IgD-negative memory B cell (primary cell): ENCODE measurements around the gene WNT16. TPM values are rescaled to one million over a fixed set of nuclear protein-coding genes. Genes with fewer than 3 reads are reported as not detected.

Experiments
- H3K27ac Mint-ChIP-seq, 3 donors: one replicate each; pipeline ENCODE4 v1.8.0; 2020 to 2022; ENCODE audit warnings: mild to moderate bottlenecking in 3 of 3, mixed read lengths in 3 of 3, moderate library complexity in 1 of 3
- H3K27me3 Mint-ChIP-seq: one replicate; pipeline ENCODE4 v1.8.0; 2021; ENCODE audit warnings: mixed read lengths
- H3K36me3 Mint-ChIP-seq: one replicate; pipeline ENCODE4 v1.8.0; 2020; ENCODE audit warnings: mild to moderate bottlenecking, mixed read lengths
- H3K4me1 Mint-ChIP-seq, 3 donors: one replicate each; pipeline ENCODE4 v1.8.0; 2020 to 2022; ENCODE audit warnings: mixed read lengths in 3 of 3, mild to moderate bottlenecking in 1 of 3
- H3K4me3 Mint-ChIP-seq, 4 donors: one replicate each; pipeline ENCODE4 v1.8.0; 2020 to 2022; ENCODE audit warnings: mild to moderate bottlenecking in 4 of 4, mixed read lengths in 4 of 4, moderate library complexity in 3 of 4
- H3K9me3 Mint-ChIP-seq, 3 donors: one replicate each; pipeline ENCODE4 v1.8.0; 2020 to 2021; ENCODE audit warnings: mixed read lengths in 3 of 3, mild to moderate bottlenecking in 1 of 3
- polyA plus RNA-seq: library from polyadenylated mRNA; unstranded; fragments of 300-500 nt; fragmentation: Illumina TruSeq; gene quantifications from one replicate; pipeline ENCODE4 v1.2.3, GENCODE V29; 2021

Gene WNT16
- polyA plus RNA-seq, 1 donor from 2014 or later = 5.9 TPM

GRCh38 chr7:121323515-121324302 is 5.1 kb upstream of the WNT16 start:
- Mint-ChIP-seq H3K27ac (no peak overlapping the region), H3K4me3 (no peak overlapping the region)

GRCh38 chr7:121327671-121328070 is 1.1 kb upstream of the WNT16 start:
- H3K36me3 Mint-ChIP-seq = peaks cover 3% of the 10 kb centered on the region
- H3K4me1 Mint-ChIP-seq = peaks cover 23 to 39% (median 37%) of the 10 kb centered on the region in 3 donors
- peak overlapping the region in 1 of 3 donors; percentile 55 for H3K27ac Mint-ChIP-seq
- peak overlapping the region in 3 of 4 donors; percentile 45 to 98 (median 93) for H3K4me3 Mint-ChIP-seq
- H3K27me3 Mint-ChIP-seq = peaks cover 11% of the 10 kb centered on the region
- no peaks in the 10 kb centered on the region for H3K9me3 Mint-ChIP-seq

More at GRCh38 chr7:121323515-121324302, 5.1 kb upstream of the WNT16 start:
- Mint-ChIP-seq H3K4me1 (peaks cover 15 to 29% (median 29%) of the 10 kb centered on the region in 3 donors), H3K27me3 (peaks cover 7% of the 10 kb centered on the region), H3K36me3 (peaks cover 10% of the 10 kb centered on the region), H3K9me3 (no peaks in the 10 kb centered on the region)

GRCh38 chr7:121329191-121330052 is 622 bp downstream of the WNT16 start:
- Mint-ChIP-seq H3K27ac (peak overlapping the region; percentile 76 to 87 (median 82)), H3K9me3 (no peaks in the 10 kb centered on the region), H3K36me3 (no peaks in the 10 kb centered on the region), H3K4me3 (peak overlapping the region; percentile 93 to 98 (median 97)), H3K4me1 (peaks cover 23 to 34% (median 32%) of the 10 kb centered on the region in 3 donors), H3K27me3 (peaks cover 11% of the 10 kb centered on the region)

- Mint-ChIP-seq H3K9me3 (no peaks in the 10 kb centered on the region), H3K36me3 (no peaks in the 10 kb centered on the region), H3K4me3 (peak overlapping the region; percentile 93 to 98 (median 97)), H3K27me3 (peaks cover 11% of the 10 kb centered on the region), H3K4me1 (peaks cover 21 to 35% (median 35%) of the 10 kb centered on the region in 3 donors), H3K27ac (peak overlapping the region; percentile 82 to 89 (median 87))
Measured at GRCh38 chr7:121330053-121330833, 1.4 kb downstream of the WNT16 start.

- no peaks in the 10 kb centered on the region for H3K36me3 Mint-ChIP-seq
- H3K4me1 Mint-ChIP-seq = peaks cover 23 to 38% (median 36%) of the 10 kb centered on the region in 3 donors
- no peak overlapping the region for H3K27ac Mint-ChIP-seq
- no peaks in the 10 kb centered on the region for H3K9me3 Mint-ChIP-seq
- H3K27me3 Mint-ChIP-seq = peaks cover 11% of the 10 kb centered on the region
- peak overlapping the region; percentile 34 to 76 (median 64) for H3K4me3 Mint-ChIP-seq
Measured at GRCh38 chr7:121331048-121331447, 2.2 kb downstream of the WNT16 start.

GRCh38 chr7:121331574-121331973 is 2.8 kb downstream of the WNT16 start:
- peaks cover 26 to 36% (median 31%) of the 10 kb centered on the region in 3 donors for H3K4me1 Mint-ChIP-seq
- peak overlapping the region in 2 of 4 donors; percentile 69 to 76 for H3K4me3 Mint-ChIP-seq
- peak overlapping the region in 1 of 3 donors; percentile 24 for H3K27ac Mint-ChIP-seq
- H3K36me3 Mint-ChIP-seq = no peaks in the 10 kb centered on the region
- H3K27me3 Mint-ChIP-seq = peaks cover 10% of the 10 kb centered on the region
- H3K9me3 Mint-ChIP-seq = no peaks in the 10 kb centered on the region

- Mint-ChIP-seq H3K27me3 (no peaks in the 10 kb centered on the region), H3K36me3 (no peaks in the 10 kb centered on the region), H3K4me1 (peaks cover 22 to 26% (median 22%) of the 10 kb centered on the region in 3 donors), H3K27ac (no peak overlapping the region), H3K9me3 (no peaks in the 10 kb centered on the region), H3K4me3 (no peak overlapping the region)
Measured at GRCh38 chr7:121334376-121334775, 5.6 kb downstream of the WNT16 start.

- Mint-ChIP-seq H3K27me3 (no peaks in the 10 kb centered on the region), H3K36me3 (no peaks in the 10 kb centered on the region), H3K4me1 (peaks cover 15 to 26% (median 20%) of the 10 kb centered on the region in 3 donors), H3K27ac (no peak overlapping the region), H3K9me3 (no peaks in the 10 kb centered on the region), H3K4me3 (no peak overlapping the region)
Measured at GRCh38 chr7:121334875-121335648, 6.3 kb downstream of the WNT16 start.

GRCh38 chr7:121336579-121336978 is 7.8 kb downstream of the WNT16 start:
- Mint-ChIP-seq H3K4me1 (peaks cover 10 to 19% (median 13%) of the 10 kb centered on the region in 3 donors), H3K27me3 (no peaks in the 10 kb centered on the region), H3K27ac (peak overlapping the region in 2 of 3 donors; percentile 54 to 71), H3K36me3 (no peaks in the 10 kb centered on the region), H3K9me3 (no peaks in the 10 kb centered on the region), H3K4me3 (peak overlapping the region in 1 of 4 donors; percentile 41)

GRCh38 chr7:121337398-121337797 is 8.6 kb downstream of the WNT16 start:
- H3K27me3 Mint-ChIP-seq = no peaks in the 10 kb centered on the region
- H3K36me3 Mint-ChIP-seq = no peaks in the 10 kb centered on the region
- peak overlapping the region in 2 of 3 donors; percentile 14 to 54 for H3K27ac Mint-ChIP-seq
- H3K9me3 Mint-ChIP-seq = no peaks in the 10 kb centered on the region
- no peak overlapping the region for H3K4me3 Mint-ChIP-seq
- peaks cover 10 to 20% (median 15%) of the 10 kb centered on the region in 3 donors for H3K4me1 Mint-ChIP-seq

- peaks cover 10 to 20% (median 18%) of the 10 kb centered on the region in 3 donors for H3K4me1 Mint-ChIP-seq
- H3K27ac Mint-ChIP-seq = peak overlapping the region in 2 of 3 donors; percentile 3 to 14
- no peaks in the 10 kb centered on the region for H3K36me3 Mint-ChIP-seq
- no peak overlapping the region for H3K4me3 Mint-ChIP-seq
- H3K27me3 Mint-ChIP-seq = no peaks in the 10 kb centered on the region
- no peaks in the 10 kb centered on the region for H3K9me3 Mint-ChIP-seq
Measured at GRCh38 chr7:121339082-121339481, 10.3 kb downstream of the WNT16 start.

GRCh38 chr7:121341933-121342332 is 13.1 kb downstream of the WNT16 start:
- Mint-ChIP-seq H3K27me3 (no peaks in the 10 kb centered on the region), H3K4me1 (peaks cover 6 to 10% (median 8%) of the 10 kb centered on the region in 3 donors), H3K27ac (peak overlapping the region; percentile 3 to 61 (median 28)), H3K36me3 (peaks cover 5% of the 10 kb centered on the region), H3K9me3 (no peaks in the 10 kb centered on the region), H3K4me3 (no peak overlapping the region)

- peak overlapping the region in 1 of 3 donors; percentile 3 for H3K27ac Mint-ChIP-seq
- peaks cover 2 to 7% (median 5%) of the 10 kb centered on the region in 3 donors for H3K4me1 Mint-ChIP-seq
- H3K9me3 Mint-ChIP-seq = no peaks in the 10 kb centered on the region
- no peaks in the 10 kb centered on the region for H3K27me3 Mint-ChIP-seq
- no peak overlapping the region for H3K4me3 Mint-ChIP-seq
- H3K36me3 Mint-ChIP-seq = peaks cover 8% of the 10 kb centered on the region
Measured at GRCh38 chr7:121342631-121343030, 13.8 kb downstream of the WNT16 start.

GRCh38 chr7:121343302-121343701 is 14.5 kb downstream of the WNT16 start:
- Mint-ChIP-seq H3K27ac (peak overlapping the region in 1 of 3 donors; percentile 27), H3K9me3 (no peaks in the 10 kb centered on the region), H3K27me3 (no peaks in the 10 kb centered on the region), H3K4me1 (peaks cover 0 to 7% (median 5%) of the 10 kb centered on the region in 3 donors), H3K36me3 (peaks cover 8% of the 10 kb centered on the region), H3K4me3 (no peak overlapping the region)
